Lower leg skin (tissue), 3 donors: ENCODE measurements around the gene VPS8.
"Not testable (repeated sequence)": the region's sequence is repeated elsewhere in the genome, so short reads cannot be mapped to it uniquely, and the experiment has no call there.

Experiments
- CTCF ChIP-seq, 3 donors: fragments of 450-650 bp; IDR thresholded peaks; one replicate each; pipeline ENCODE4 v1.5.1; 2016; ENCODE audit warnings: antibody characterized with exemption in 3 of 3, mild to moderate bottlenecking in 3 of 3, moderate library complexity in 2 of 3
- POLR2A ChIP-seq, 2 donors: fragments of 450-650 bp; IDR thresholded peaks; one replicate each; pipeline ENCODE4 v1.6.1; 2016 to 2017; ENCODE audit warnings: antibody characterized with exemption in 2 of 2, mild to moderate bottlenecking in 1 of 2, moderate library complexity in 1 of 2

GRCh38 chr3:185017996-185018395, 206.0 kb downstream of the VPS8 start:
- not testable (repeated sequence) for TF ChIP-seq CTCF, POLR2A (IDR thresholded peaks at IDR 0.05)
